ENCODE measurements around the gene FBXW5.

DNA sequence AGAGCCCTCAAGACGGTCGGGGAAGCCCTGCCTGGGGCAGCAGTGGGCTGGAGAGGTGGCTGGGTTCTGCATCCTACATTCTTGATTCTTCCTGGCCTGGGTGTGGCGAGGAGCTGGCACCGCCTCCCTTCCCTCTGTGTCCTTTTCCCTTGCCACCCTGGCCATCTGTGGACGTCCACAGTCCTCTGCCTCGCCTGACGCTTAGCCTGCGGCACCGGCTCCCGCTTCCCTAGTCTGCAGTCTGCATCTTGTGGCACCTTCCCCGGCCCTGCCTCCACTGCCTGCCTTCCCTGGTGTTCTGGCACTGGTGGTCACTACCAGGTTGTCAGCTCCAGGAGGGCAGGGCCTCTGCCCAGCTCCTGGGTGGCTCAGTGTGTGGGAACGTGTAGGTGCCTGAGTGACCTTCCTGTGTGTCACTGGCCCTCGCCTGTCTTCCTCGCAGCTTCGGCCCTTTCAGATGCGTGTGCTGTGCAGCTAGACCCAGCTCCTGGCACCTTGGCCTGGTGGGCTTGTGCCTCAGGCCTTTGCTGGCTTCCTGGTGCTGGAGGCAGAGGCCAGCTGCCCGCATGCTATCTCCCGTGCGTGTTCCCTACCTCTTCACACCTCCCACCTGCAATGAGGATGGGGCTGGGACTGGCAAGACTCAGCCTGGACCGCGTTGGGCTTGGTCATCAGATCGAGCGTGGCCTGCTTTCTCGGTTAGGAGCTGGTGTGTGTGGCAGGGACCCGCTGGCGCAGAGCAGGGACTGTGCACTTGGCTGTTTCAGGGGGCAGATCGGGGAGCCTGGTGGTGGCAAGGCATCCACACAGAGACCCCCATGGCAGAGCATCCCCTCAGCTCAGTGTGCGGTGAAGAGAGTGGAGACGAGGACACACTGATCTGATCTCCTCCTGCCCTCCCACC is 37.3 kb downstream of the FBXW5 start:
- TF ChIP-seq, protein P1, sequence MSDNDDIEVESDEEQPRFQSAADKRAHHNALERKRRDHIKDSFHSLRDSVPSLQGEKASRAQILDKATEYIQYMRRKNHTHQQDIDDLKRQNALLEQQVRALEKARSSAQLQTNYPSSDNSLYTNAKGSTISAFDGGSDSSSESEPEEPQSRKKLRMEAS (CRISPR knock-in tag; IDR thresholded peaks at IDR 0.05), result no peak
- TF ChIP-seq, protein P2, sequence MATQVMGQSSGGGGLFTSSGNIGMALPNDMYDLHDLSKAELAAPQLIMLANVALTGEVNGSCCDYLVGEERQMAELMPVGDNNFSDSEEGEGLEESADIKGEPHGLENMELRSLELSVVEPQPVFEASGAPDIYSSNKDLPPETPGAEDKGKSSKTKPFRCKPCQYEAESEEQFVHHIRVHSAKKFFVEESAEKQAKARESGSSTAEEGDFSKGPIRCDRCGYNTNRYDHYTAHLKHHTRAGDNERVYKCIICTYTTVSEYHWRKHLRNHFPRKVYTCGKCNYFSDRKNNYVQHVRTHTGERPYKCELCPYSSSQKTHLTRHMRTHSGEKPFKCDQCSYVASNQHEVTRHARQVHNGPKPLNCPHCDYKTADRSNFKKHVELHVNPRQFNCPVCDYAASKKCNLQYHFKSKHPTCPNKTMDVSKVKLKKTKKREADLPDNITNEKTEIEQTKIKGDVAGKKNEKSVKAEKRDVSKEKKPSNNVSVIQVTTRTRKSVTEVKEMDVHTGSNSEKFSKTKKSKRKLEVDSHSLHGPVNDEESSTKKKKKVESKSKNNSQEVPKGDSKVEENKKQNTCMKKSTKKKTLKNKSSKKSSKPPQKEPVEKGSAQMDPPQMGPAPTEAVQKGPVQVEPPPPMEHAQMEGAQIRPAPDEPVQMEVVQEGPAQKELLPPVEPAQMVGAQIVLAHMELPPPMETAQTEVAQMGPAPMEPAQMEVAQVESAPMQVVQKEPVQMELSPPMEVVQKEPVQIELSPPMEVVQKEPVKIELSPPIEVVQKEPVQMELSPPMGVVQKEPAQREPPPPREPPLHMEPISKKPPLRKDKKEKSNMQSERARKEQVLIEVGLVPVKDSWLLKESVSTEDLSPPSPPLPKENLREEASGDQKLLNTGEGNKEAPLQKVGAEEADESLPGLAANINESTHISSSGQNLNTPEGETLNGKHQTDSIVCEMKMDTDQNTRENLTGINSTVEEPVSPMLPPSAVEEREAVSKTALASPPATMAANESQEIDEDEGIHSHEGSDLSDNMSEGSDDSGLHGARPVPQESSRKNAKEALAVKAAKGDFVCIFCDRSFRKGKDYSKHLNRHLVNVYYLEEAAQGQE (IDR thresholded peaks at IDR 0.05; ENCODE audit: borderline replicate concordance), result no peak
- TF ChIP-seq, protein P2 (CRISPR knock-in tag; IDR thresholded peaks at IDR 0.05; ENCODE audit: low read depth), result no peak
- TF ChIP-seq FIP1L1 (IDR thresholded peaks at IDR 0.05; ENCODE audit: low read depth, low read length, poor library complexity, severe bottlenecking), result no peak
- TF ChIP-seq, protein P3, sequence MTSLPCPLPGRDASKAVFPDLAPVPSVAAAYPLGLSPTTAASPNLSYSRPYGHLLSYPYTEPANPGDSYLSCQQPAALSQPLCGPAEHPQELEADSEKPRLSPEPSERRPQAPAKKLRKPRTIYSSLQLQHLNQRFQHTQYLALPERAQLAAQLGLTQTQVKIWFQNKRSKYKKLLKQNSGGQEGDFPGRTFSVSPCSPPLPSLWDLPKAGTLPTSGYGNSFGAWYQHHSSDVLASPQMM (CRISPR knock-in tag; IDR thresholded peaks at IDR 0.05), result no peak
- TF ChIP-seq MAFF (IDR thresholded peaks at IDR 0.05; ENCODE audit: low read length), result no peak
- no peak for TF ChIP-seq TOE1 (IDR thresholded peaks at IDR 0.05; ENCODE audit: borderline replicate concordance)
- TF ChIP-seq TOE1 (CRISPR knock-in tag; IDR thresholded peaks at IDR 0.05; ENCODE audit: borderline replicate concordance, low read depth), result no peak
- no peak for TF ChIP-seq ATF6 (CRISPR knock-in tag; IDR thresholded peaks at IDR 0.05)
- TF ChIP-seq, protein P4, sequence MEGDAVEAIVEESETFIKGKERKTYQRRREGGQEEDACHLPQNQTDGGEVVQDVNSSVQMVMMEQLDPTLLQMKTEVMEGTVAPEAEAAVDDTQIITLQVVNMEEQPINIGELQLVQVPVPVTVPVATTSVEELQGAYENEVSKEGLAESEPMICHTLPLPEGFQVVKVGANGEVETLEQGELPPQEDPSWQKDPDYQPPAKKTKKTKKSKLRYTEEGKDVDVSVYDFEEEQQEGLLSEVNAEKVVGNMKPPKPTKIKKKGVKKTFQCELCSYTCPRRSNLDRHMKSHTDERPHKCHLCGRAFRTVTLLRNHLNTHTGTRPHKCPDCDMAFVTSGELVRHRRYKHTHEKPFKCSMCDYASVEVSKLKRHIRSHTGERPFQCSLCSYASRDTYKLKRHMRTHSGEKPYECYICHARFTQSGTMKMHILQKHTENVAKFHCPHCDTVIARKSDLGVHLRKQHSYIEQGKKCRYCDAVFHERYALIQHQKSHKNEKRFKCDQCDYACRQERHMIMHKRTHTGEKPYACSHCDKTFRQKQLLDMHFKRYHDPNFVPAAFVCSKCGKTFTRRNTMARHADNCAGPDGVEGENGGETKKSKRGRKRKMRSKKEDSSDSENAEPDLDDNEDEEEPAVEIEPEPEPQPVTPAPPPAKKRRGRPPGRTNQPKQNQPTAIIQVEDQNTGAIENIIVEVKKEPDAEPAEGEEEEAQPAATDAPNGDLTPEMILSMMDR (IDR thresholded peaks at IDR 0.05 in 2 of 3, conservative IDR thresholded peaks at IDR 0.05 in 1 of 3; ENCODE audit: insufficient read depth in 2 of 3, low read depth in 1 of 3, low read length in 3 of 3), result no peak
- no peak for TF ChIP-seq KDM1A (IDR thresholded peaks at IDR 0.05)
- no peak for TF ChIP-seq MCM3 (IDR thresholded peaks at IDR 0.05)

All from K562 (cell line).